HUES6 (cell line): ENCODE measurements around the gene NT5C1B.

ENCODE experiments used
- H3K27ac ChIP-seq: 2 replicates; pipeline ENCODE4 v1.7.0; 2013; ENCODE audit warnings: low read depth, mild to moderate bottlenecking, low read length, inconsistent platforms
- H3K27me3 ChIP-seq: 2 replicates; pipeline ENCODE4 v1.6.1; 2013; ENCODE audit warnings: low read length; ENCODE audit not compliant: control insufficient read depth, insufficient read depth
- H3K36me3 ChIP-seq: 2 replicates; pipeline ENCODE4 v1.6.1; 2013; ENCODE audit warnings: low read length; ENCODE audit not compliant: control insufficient read depth, insufficient read depth
- H3K4me1 ChIP-seq: 2 replicates; pipeline ENCODE4 v1.6.1; 2013; ENCODE audit warnings: low read length; ENCODE audit not compliant: control insufficient read depth, insufficient read depth
- H3K4me3 ChIP-seq: 2 replicates; pipeline ENCODE4 v1.5.1; 2013; ENCODE audit warnings: low read depth, low read length
- H3K9ac ChIP-seq: one replicate; pipeline ENCODE4 v1.6.1; 2013; ENCODE audit warnings: mild to moderate bottlenecking, low read length
- H3K9me3 ChIP-seq: 2 replicates; pipeline ENCODE4 v1.6.1; 2013; ENCODE audit warnings: low read depth, low read length; ENCODE audit not compliant: control insufficient read depth, insufficient read depth

NT5C1B gene

GRCh38 chr2:18580606-18581005 is 8.8 kb downstream of the NT5C1B start:
- Histone ChIP-seq H3K27me3 (no peaks in the 10 kb centered on the region), H3K27ac (no peak overlapping the region), H3K9me3 (no peaks in the 10 kb centered on the region), H3K9ac (no peak overlapping the region), H3K36me3 (no peaks in the 10 kb centered on the region), H3K4me1 (no peaks in the 10 kb centered on the region), H3K4me3 (no peak overlapping the region)

GRCh38 chr2:18578033-18578432 is 11.3 kb downstream of the NT5C1B start:
- no peaks in the 10 kb centered on the region for H3K36me3 ChIP-seq
- no peak overlapping the region for H3K9ac ChIP-seq
- no peaks in the 10 kb centered on the region for H3K27me3 ChIP-seq
- no peak overlapping the region for H3K4me3 ChIP-seq
- H3K4me1 ChIP-seq: no peaks in the 10 kb centered on the region
- no peak overlapping the region for H3K27ac ChIP-seq
- no peaks in the 10 kb centered on the region for H3K9me3 ChIP-seq

- no peak overlapping the region for H3K27ac ChIP-seq
- H3K36me3 ChIP-seq: no peaks in the 10 kb centered on the region
- H3K4me3 ChIP-seq: no peak overlapping the region
- no peaks in the 10 kb centered on the region for H3K27me3 ChIP-seq
- no peak overlapping the region for H3K9ac ChIP-seq
- no peaks in the 10 kb centered on the region for H3K9me3 ChIP-seq
- peaks cover 4% of the 10 kb centered on the region; the same call in 1 of the 2 replicates for H3K4me1 ChIP-seq
These were observed 23.1 kb downstream of the NT5C1B start for GRCh38 chr2:18566145-18566769.

GRCh38 chr2:18560797-18561085 is 28.6 kb downstream of the NT5C1B start:
- Histone ChIP-seq H3K36me3 (peaks cover under 1% of the 10 kb centered on the region), H3K4me3 (peak overlapping the region; percentile 88), H3K9me3 (no peaks in the 10 kb centered on the region), H3K27ac (no peak overlapping the region), H3K9ac (peak overlapping the region; percentile 61), H3K27me3 (no peaks in the 10 kb centered on the region), H3K4me1 (peaks cover 8% of the 10 kb centered on the region; the same call in 1 of the 2 replicates)

GRCh38 chr2:18560031-18560796 is 29.2 kb downstream of the NT5C1B start, which contains the start of gene RDH14:
RDH14 (minus strand) TSS chr2:18560653; CDS start chr2:18560572, 81 bp downstream.
- Histone ChIP-seq H3K27ac (peak within 1 kb of the TSS; percentile 83; the same call in 1 of the 2 replicates), H3K4me3 (peak within 1 kb of the TSS; percentile 88), H3K27me3 (no peaks in the 10 kb centered on the region), H3K9me3 (no peaks in the 10 kb centered on the region), H3K9ac (peak within 1 kb of the TSS; percentile 88), H3K4me1 (peaks cover 8% of the 10 kb centered on the region; the same call in 1 of the 2 replicates), H3K36me3 (peaks cover 6% of the 10 kb centered on the region)

- Histone ChIP-seq H3K4me1 (peaks cover 8% of the 10 kb centered on the region; the same call in 1 of the 2 replicates), H3K27me3 (no peaks in the 10 kb centered on the region), H3K4me3 (peak overlapping the region; percentile 88), H3K36me3 (peaks cover 10% of the 10 kb centered on the region), H3K9me3 (no peaks in the 10 kb centered on the region), H3K9ac (peak overlapping the region; percentile 88), H3K27ac (peak overlapping the region; percentile 83; the same call in 1 of the 2 replicates)
These were observed 29.8 kb downstream of the NT5C1B start for GRCh38 chr2:18559531-18560030.

GRCh38 chr2:18558458-18558857 is 30.9 kb downstream of the NT5C1B start:
- no peaks in the 10 kb centered on the region for H3K9me3 ChIP-seq
- H3K4me1 ChIP-seq: peaks cover 8% of the 10 kb centered on the region; the same call in 1 of the 2 replicates
- H3K27ac ChIP-seq: no peak overlapping the region
- H3K4me3 ChIP-seq: no peak overlapping the region
- H3K36me3 ChIP-seq: peaks cover 12% of the 10 kb centered on the region
- H3K9ac ChIP-seq: no peak overlapping the region
- H3K27me3 ChIP-seq: no peaks in the 10 kb centered on the region

- Histone ChIP-seq H3K4me3 (no peak overlapping the region), H3K27ac (no peak overlapping the region), H3K9ac (no peak overlapping the region), H3K36me3 (peaks cover 12% of the 10 kb centered on the region), H3K9me3 (no peaks in the 10 kb centered on the region), H3K4me1 (peaks cover 8% of the 10 kb centered on the region; the same call in 1 of the 2 replicates), H3K27me3 (no peaks in the 10 kb centered on the region)
These were observed 32.2 kb downstream of the NT5C1B start for GRCh38 chr2:18557121-18557520.

GRCh38 chr2:18552351-18553077 is 36.9 kb downstream of the NT5C1B start:
- no peak overlapping the region for H3K4me3 ChIP-seq
- H3K9ac ChIP-seq: no peak overlapping the region
- H3K27me3 ChIP-seq: no peaks in the 10 kb centered on the region
- no peaks in the 10 kb centered on the region for H3K4me1 ChIP-seq
- H3K9me3 ChIP-seq: no peaks in the 10 kb centered on the region
- no peak overlapping the region for H3K27ac ChIP-seq
- H3K36me3 ChIP-seq: peaks cover 12% of the 10 kb centered on the region

- Histone ChIP-seq H3K4me3 (no peak overlapping the region), H3K4me1 (no peaks in the 10 kb centered on the region; the same call in 1 of the 2 replicates), H3K9ac (no peak overlapping the region), H3K9me3 (no peaks in the 10 kb centered on the region), H3K27me3 (no peaks in the 10 kb centered on the region), H3K27ac (no peak overlapping the region), H3K36me3 (peaks cover 12% of the 10 kb centered on the region)
These were observed 37.7 kb downstream of the NT5C1B start for GRCh38 chr2:18551623-18552022.
